Thymus (tissue), 14 donors: ENCODE results near the gene TRIML1. TPM values are rescaled to one million over a fixed set of nuclear protein-coding genes. Genes with fewer than 3 reads are reported as not detected.

ENCODE experiments used
- DNase-seq, 9 donors: peaks; one replicate each; pipeline ENCODE4 v3.0.0-alpha.2; 2013; ENCODE audit warnings: low spot score in 9 of 9, low read depth in 6 of 9, missing footprints in 1 of 9
- H3K27ac ChIP-seq, 2 donors: one replicate each; pipeline ENCODE4 v1.5.1; 2013; ENCODE audit warnings: control low read depth in 1 of 2, low read depth in 1 of 2, low read length in 1 of 2, mild to moderate bottlenecking in 1 of 2, moderate library complexity in 1 of 2
- H3K27me3 ChIP-seq, 2 donors: one replicate each; pipeline ENCODE4 v1.5.1; 2013; ENCODE audit warnings: low read length in 1 of 2; ENCODE audit not compliant: control insufficient read depth in 2 of 2, insufficient read depth in 1 of 2
- H3K36me3 ChIP-seq, 2 donors: one replicate each; pipeline ENCODE4 v1.5.1; 2013; ENCODE audit warnings: low read length in 1 of 2, mild to moderate bottlenecking in 1 of 2, moderate library complexity in 1 of 2; ENCODE audit not compliant: control insufficient read depth in 2 of 2, insufficient read depth in 2 of 2
- H3K4me1 ChIP-seq, 2 donors: one replicate each; pipeline ENCODE4 v1.5.1; 2013; ENCODE audit warnings: low read length in 2 of 2; ENCODE audit not compliant: control insufficient read depth in 2 of 2, insufficient read depth in 2 of 2
- H3K4me3 ChIP-seq, 2 donors: one replicate each; pipeline ENCODE4 v1.5.1; 2013; ENCODE audit warnings: low read length in 2 of 2, control low read depth in 1 of 2, mild to moderate bottlenecking in 1 of 2
- H3K9me3 ChIP-seq, 2 donors: one replicate each; pipeline ENCODE4 v1.5.1; 2013; ENCODE audit warnings: low read length in 1 of 2, mild to moderate bottlenecking in 1 of 2; ENCODE audit not compliant: control insufficient read depth in 2 of 2, insufficient read depth in 1 of 2
- WGBS: extraction: QIAGEN DNeasy Blood & Tissue Kit; methylation state at CpG from one replicate; pipeline ENCODE4 v1.1.7; 2013; 5-methylcytosine and 5-hydroxymethylcytosine counted together
- long read RNA-seq, 10 donors: transcript quantifications; one replicate each; lab custom pipeline, GENCODE V29; 2026
- polyA plus RNA-seq: library from polyadenylated mRNA; stranded (reverse); fragments of 200-250 nt; gene quantifications from one replicate; pipeline ENCODE4 v1.2.3, GENCODE V29; 2013
- total RNA-seq: library from RNA; stranded (reverse); fragments of 120-200 nt; gene quantifications from one replicate; pipeline ENCODE4 v1.2.4, GENCODE V29; 2013
- donor health status: healthy.

Gene TRIML1
- total RNA-seq (not detected), polyA plus RNA-seq (0.18 TPM)
- long read RNA-seq, donor 1: 0 reads
- long read RNA-seq, donor 2: 0 reads
- long read RNA-seq, donor 3: 0 reads
- long read RNA-seq, donor 4: 0 reads
- long read RNA-seq, donor 5: 0 reads
- long read RNA-seq, donor 6: 0 reads
- long read RNA-seq, donor 7: 0 reads
- long read RNA-seq, donor 8: 0 reads
- long read RNA-seq, donor 9: 0 reads
- long read RNA-seq, donor 10: 0 reads

DNA sequence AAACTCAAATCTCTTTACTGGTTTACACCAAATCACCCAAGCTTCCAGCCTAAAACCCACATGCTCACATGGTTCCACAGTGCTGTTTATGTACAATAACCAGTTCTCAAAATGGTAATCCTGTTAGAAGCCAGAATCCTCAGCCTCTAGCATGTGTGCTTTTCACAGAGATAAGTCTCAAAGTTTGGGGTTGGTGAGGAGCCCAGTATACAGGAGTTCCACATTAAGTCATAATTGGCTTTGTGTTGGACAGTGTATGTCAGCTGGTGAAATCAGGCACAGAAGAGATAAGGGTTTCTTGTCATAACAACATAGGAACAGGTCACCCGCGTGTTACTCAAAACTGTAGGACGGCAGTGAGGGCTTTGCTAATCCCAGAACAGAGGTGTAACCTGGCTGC is at the start of gene TRIML1:
Gene TRIML1, plus strand, starts transcription at position 301 of the 400 bp plus-strand sequence. CDS start 118 bp downstream, outside the sequence.
- Histone ChIP-seq H3K27me3 (no peaks in the 10 kb centered on the region), H3K27ac (no peak within 1 kb of the TSS), H3K36me3 (no peaks in the 10 kb centered on the region), H3K9me3 (peaks cover 0 to 22% of the 10 kb centered on the region in 2 donors), H3K4me3 (no peak within 1 kb of the TSS), H3K4me1 (no peaks in the 10 kb centered on the region)
- 94% methylated on average over 3 of the region's 3 CpGs for WGBS
- DNase-seq: no peak

- no peak overlapping the region for H3K27ac ChIP-seq
- H3K4me1 ChIP-seq: no peaks in the 10 kb centered on the region
- WGBS: 95% methylated on average over 3 of the region's 3 CpGs
- H3K9me3 ChIP-seq: peaks cover 3 to 20% of the 10 kb centered on the region in 2 donors
- H3K27me3 ChIP-seq: no peaks in the 10 kb centered on the region
- H3K4me3 ChIP-seq: no peak overlapping the region
- no peak for DNase-seq
- H3K36me3 ChIP-seq: no peaks in the 10 kb centered on the region
These were observed 46.4 kb upstream of the TRIML1 start for GRCh38 chr4:188092824-188093223.

GRCh38 chr4:188106454-188106853 is 32.8 kb upstream of the TRIML1 start:
- peaks cover 4 to 23% of the 10 kb centered on the region in 2 donors for H3K9me3 ChIP-seq
- no peak overlapping the region for H3K4me3 ChIP-seq
- no peaks in the 10 kb centered on the region for H3K27me3 ChIP-seq
- H3K27ac ChIP-seq: no peak overlapping the region
- 98% methylated on average over 40 of the region's 40 CpGs for WGBS
- no peaks in the 10 kb centered on the region for H3K36me3 ChIP-seq
- no peaks in the 10 kb centered on the region for H3K4me1 ChIP-seq
- no peak for DNase-seq

GRCh38 chr4:188107931-188108843 is 31.1 kb upstream of the TRIML1 start:
- Histone ChIP-seq H3K36me3 (no peaks in the 10 kb centered on the region), H3K27me3 (no peaks in the 10 kb centered on the region), H3K9me3 (peaks cover 4 to 28% of the 10 kb centered on the region in 2 donors), H3K4me3 (no peak overlapping the region), H3K27ac (no peak overlapping the region), H3K4me1 (no peaks in the 10 kb centered on the region)
- no peak for DNase-seq
- 35% methylated on average over 10 of the region's 10 CpGs for WGBS

DNA sequence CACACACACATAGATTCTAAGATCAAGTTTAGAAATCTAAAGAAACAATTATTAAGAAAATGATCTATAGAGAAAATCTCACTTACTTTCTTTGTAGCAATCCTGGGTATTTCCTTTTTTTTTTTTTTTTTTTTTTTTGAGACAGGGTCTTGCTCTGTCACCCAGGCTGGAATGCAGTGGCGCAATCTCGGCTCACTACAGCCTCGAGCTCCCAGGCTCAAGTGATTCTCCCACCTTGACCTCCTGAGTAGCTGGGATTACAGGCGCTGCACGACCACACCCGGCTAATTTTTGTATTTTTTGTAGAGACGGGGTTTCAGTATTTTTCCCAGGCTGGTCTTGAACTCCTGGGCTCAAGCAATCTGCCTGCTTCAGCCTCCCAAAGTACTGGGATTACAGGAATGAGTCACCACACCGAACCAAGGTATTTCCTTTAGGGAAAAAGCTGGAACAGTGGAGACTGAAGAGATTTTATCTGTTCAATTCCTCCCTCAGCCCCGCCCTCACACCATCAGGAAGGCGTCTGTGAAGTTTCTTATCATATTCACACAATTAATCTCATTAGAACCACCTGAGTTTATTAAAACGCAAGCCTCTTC is 30.0 kb upstream of the TRIML1 start, which contains the start of gene TRIML2:
Gene TRIML2, minus strand, starts transcription at position 447 of the 599 bp plus-strand sequence. CDS start 4,235 bp downstream, outside the sequence.
- no peaks in the 10 kb centered on the region for H3K36me3 ChIP-seq
- H3K4me3 ChIP-seq: no peak within 1 kb of the TSS
- peaks cover 4 to 31% of the 10 kb centered on the region in 2 donors for H3K9me3 ChIP-seq
- H3K27me3 ChIP-seq: no peaks in the 10 kb centered on the region
- DNase-seq: no peak
- no peak within 1 kb of the TSS for H3K27ac ChIP-seq
- no peaks in the 10 kb centered on the region for H3K4me1 ChIP-seq
- 42% methylated on average over 11 of the region's 11 CpGs for WGBS

DNA sequence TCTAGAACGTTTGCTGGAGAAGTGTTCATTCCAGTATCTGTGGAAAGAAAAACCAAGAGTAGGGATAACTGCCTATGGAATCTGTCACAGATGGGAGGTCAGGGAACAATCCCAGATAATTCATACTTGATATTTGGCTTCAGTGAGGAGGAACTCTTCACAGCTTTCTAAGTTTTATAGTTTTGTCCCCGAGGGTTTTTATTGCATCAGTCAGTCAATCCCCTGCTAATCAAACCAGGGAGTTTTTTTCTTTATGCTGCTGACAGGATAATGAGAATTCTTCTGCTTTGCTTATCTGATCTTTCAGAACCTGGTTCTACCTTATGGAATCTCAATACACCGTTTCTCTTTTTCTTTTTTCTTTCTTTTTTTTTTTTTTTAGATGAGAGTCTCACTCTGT is 29.2 kb upstream of the TRIML1 start:
- no peaks in the 10 kb centered on the region for H3K36me3 ChIP-seq
- H3K4me1 ChIP-seq: no peaks in the 10 kb centered on the region
- no peak overlapping the region for H3K4me3 ChIP-seq
- WGBS: 55% methylated on average over 3 of the region's 3 CpGs
- no peak overlapping the region for H3K27ac ChIP-seq
- peaks cover 4 to 31% of the 10 kb centered on the region in 2 donors for H3K9me3 ChIP-seq
- no peaks in the 10 kb centered on the region for H3K27me3 ChIP-seq
- no peak for DNase-seq

GRCh38 chr4:188110741-188111471 is 28.3 kb upstream of the TRIML1 start:
- Histone ChIP-seq H3K27me3 (no peaks in the 10 kb centered on the region), H3K4me3 (no peak overlapping the region), H3K4me1 (no peaks in the 10 kb centered on the region), H3K9me3 (peaks cover 4 to 24% of the 10 kb centered on the region in 2 donors), H3K27ac (no peak overlapping the region), H3K36me3 (no peaks in the 10 kb centered on the region)
- WGBS: 83% methylated on average over 7 of the region's 7 CpGs
- DNase-seq: no peak

DNA sequence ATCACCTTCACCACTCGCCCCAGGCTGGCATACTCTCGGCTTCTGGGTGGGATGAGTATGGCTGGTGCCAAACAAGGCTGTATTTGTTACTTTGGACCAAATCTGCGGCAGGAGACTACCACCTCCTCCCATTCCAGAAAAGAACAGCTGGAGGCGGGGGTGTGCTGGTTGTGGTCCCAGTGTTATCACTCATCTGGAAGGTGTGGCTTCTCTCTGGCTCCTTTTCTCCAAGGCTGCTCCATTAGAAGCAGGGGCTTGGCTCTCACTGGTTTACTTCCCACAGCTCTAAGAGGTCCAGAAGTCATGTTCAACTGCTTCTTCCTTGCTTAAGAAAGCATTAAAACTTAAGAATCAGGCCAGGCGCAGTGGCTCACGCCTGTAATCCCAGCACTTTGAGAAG is 27.3 kb upstream of the TRIML1 start:
- 92% methylated on average over 6 of the region's 6 CpGs for WGBS
- Histone ChIP-seq H3K4me1 (no peaks in the 10 kb centered on the region), H3K27me3 (no peaks in the 10 kb centered on the region), H3K4me3 (no peak overlapping the region), H3K36me3 (no peaks in the 10 kb centered on the region), H3K27ac (no peak overlapping the region), H3K9me3 (peaks cover 0 to 14% of the 10 kb centered on the region in 2 donors)
- DNase-seq: no peak
